A673 (cell line): ENCODE measurements around the gene PRSS21. TPM values are rescaled to one million over a fixed set of nuclear protein-coding genes. Genes with fewer than 3 reads are reported as not detected.
A peak's percentile ranks its signal among the peaks of the same experiment; 100 is the strongest.

ENCODE experiments used
- BruUV-seq: library from RNA; stranded (reverse); fragments of 400-500 nt; replicated peaks from 2 replicates; lab custom pipeline; 2021; lab: Mats Ljungman, UMichigan
- CTCF ChIA-PET: fragments of 300-600 bp; sonication (Branson Sonifier 250); formaldehyde crosslinking; loops from one replicate; lab custom pipeline; 2022; ENCODE audit warnings: antibody characterized with exemption; lab: Charles Lee
- POLR2A ChIA-PET: fragments of 300-600 bp; sonication (Branson Sonifier 250); formaldehyde crosslinking; loops from one replicate; lab custom pipeline; 2022; ENCODE audit warnings: antibody characterized with exemption; ENCODE audit not compliant: low non-redundant PET; lab: Charles Lee
- DNase-seq: peaks from one replicate; pipeline ENCODE4 v3.0.0-alpha.2; 2015; ENCODE audit warnings: low spot score
- H3K27ac ChIP-seq: fragments of 200-600 bp; sonication (generic); 2 replicates; pipeline ENCODE4 v1.5.1; 2016; ENCODE audit warnings: mixed run types, low read depth, mild to moderate bottlenecking, mixed read lengths, antibody characterized with exemption, low read length; ENCODE audit not compliant: poor library complexity, severe bottlenecking
- H3K27me3 ChIP-seq: fragments of 200-600 bp; sonication (generic); replicated peaks from 2 replicates; pipeline ENCODE4 v1.6.1; 2017; ENCODE audit warnings: mixed run types, low read depth, mild to moderate bottlenecking, mixed read lengths, antibody characterized with exemption, low read length; ENCODE audit not compliant: insufficient read depth, poor library complexity
- H3K36me3 ChIP-seq: fragments of 200-600 bp; sonication (generic); 2 replicates; pipeline ENCODE4 v1.6.1; 2016; ENCODE audit warnings: mixed run types, mild to moderate bottlenecking, mixed read lengths, antibody characterized with exemption, low read length; ENCODE audit not compliant: insufficient read depth, poor library complexity, severe bottlenecking
- H3K4me1 ChIP-seq: fragments of 200-600 bp; sonication (generic); 2 replicates; pipeline ENCODE4 v1.6.1; 2017; ENCODE audit warnings: mixed run types, mild to moderate bottlenecking, mixed read lengths, antibody characterized with exemption, low read length; ENCODE audit not compliant: insufficient read depth, poor library complexity, severe bottlenecking
- H3K4me3 ChIP-seq: fragments of 200-600 bp; sonication (generic); 2 replicates; pipeline ENCODE4 v1.5.1; 2016; ENCODE audit warnings: low read depth, mixed run types, mild to moderate bottlenecking, mixed read lengths, low read length; ENCODE audit not compliant: poor library complexity, severe bottlenecking
- H3K9me3 ChIP-seq: fragments of 200-600 bp; sonication (generic); 2 replicates; pipeline ENCODE4 v1.6.1; 2016; ENCODE audit warnings: mixed run types, low read depth, mild to moderate bottlenecking, mixed read lengths, antibody characterized with exemption, low read length; ENCODE audit not compliant: poor library complexity, severe bottlenecking
- CTCF ChIP-seq: fragments of 300-800, 200-600 bp; sonication (generic); conservative IDR thresholded peaks from 2 replicates; pipeline ENCODE4 v1.5.1; 2017; ENCODE audit warnings: low read depth, mild to moderate bottlenecking, antibody characterized with exemption, low read length, moderate library complexity, mixed read lengths
- EZH2 ChIP-seq: fragments of 200-600 bp; sonication (generic); IDR thresholded peaks from 2 replicates; pipeline ENCODE4 v1.6.1; 2017; ENCODE audit warnings: borderline replicate concordance, low read depth, mild to moderate bottlenecking, mixed read lengths, antibody characterized with exemption, low read length; ENCODE audit not compliant: poor library complexity, severe bottlenecking
- intact Hi-C: fragments of 100-400 bp; cut with micrococcal nuclease; formaldehyde crosslinking; loops from one replicate; pipeline ENCODE4 v1.10.0; 2022; ENCODE audit not compliant: unreplicated experiment
- total RNA-seq: library from RNA; stranded (reverse); gene quantifications from 2 replicates; pipeline ENCODE4 v1.2.3, GENCODE V29; 2021

PRSS21 gene
- total RNA-seq, 1 experiment from 2014 or later = not detected

- ChIA-PET POLR2A (no interaction called here), CTCF (no interaction called here)
- intact Hi-C loops = no loop called here
- Histone ChIP-seq H3K27me3 (no peaks in the 10 kb centered on the region), H3K9me3 (no peaks in the 10 kb centered on the region), H3K36me3 (peaks cover 44% of the 10 kb centered on the region), H3K4me1 (peaks cover 3% of the 10 kb centered on the region), H3K4me3 (peak overlapping the region; percentile 92), H3K27ac (no peak overlapping the region)
- no TSS peak for BruUV-seq
- no peak for DNase-seq
- TF ChIP-seq EZH2 = no peak
- TF ChIP-seq CTCF = no peak
Measured at GRCh38 chr16:2775131-2775716, 41.8 kb upstream of the PRSS21 start.

DNA sequence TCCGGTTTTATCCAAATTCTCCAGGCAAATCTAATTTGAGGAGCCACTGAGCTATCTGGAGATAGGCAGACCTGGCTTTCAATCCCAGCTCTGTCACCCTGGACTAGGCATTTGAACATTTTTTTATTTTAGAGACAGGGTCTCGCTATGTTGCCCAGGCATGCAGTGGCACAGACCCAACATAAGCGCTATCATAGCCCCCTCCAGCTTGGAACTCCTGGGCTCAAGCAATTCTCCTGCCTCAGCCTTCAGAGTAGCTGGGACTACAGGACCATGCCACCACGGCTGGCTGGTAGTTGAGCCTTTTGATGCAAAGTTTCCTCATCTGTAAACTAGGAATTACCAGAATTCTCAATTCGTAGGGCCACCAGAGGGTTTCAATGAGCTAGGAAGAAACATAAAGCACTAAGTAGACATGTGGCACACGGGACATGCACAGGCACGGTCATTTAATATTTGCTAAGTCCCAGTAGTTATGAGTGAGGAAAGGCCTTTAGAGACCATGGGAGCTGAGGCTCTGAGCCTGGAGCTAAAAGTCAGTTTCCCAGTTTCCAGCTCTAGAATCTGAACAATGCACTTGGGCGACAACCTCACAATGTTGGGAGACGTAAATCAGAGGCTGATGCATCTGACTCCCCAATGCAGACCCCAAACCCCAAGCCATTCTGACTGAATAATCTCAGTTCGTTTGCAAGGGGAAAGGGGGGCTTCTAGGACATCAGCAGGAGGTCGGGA is 41.1 kb upstream of the PRSS21 start:
- no peak for DNase-seq
- Histone ChIP-seq H3K9me3 (no peaks in the 10 kb centered on the region), H3K27ac (peak overlapping the region; percentile 80), H3K4me1 (peaks cover 3% of the 10 kb centered on the region), H3K4me3 (peak overlapping the region; percentile 92), H3K36me3 (peaks cover 37% of the 10 kb centered on the region), H3K27me3 (no peaks in the 10 kb centered on the region)
- ChIA-PET CTCF (no interaction called here), POLR2A (no interaction called here)
- intact Hi-C loops = no loop called here
- BruUV-seq = TSS peak; percentile 30
- TF ChIP-seq CTCF (no peak), EZH2 (no peak)

GRCh38 chr16:2776500-2777139 is 40.4 kb upstream of the PRSS21 start:
- no peaks in the 10 kb centered on the region for H3K9me3 ChIP-seq
- ChIA-PET POLR2A (interaction anchor here (0.6 kb wide), 1 partner anchor 24 kb away, joined by 3 read pairs; the partner anchor contains the start of gene SRRM2), CTCF (no interaction called here)
- peak overlapping the region; percentile 92 for H3K4me3 ChIP-seq
- H3K4me1 ChIP-seq = peaks cover 3% of the 10 kb centered on the region
- DNase-seq = no peak
- intact Hi-C loops = no loop called here
- H3K27me3 ChIP-seq = no peaks in the 10 kb centered on the region
- H3K36me3 ChIP-seq = peaks cover 30% of the 10 kb centered on the region
- BruUV-seq = no TSS peak
- peak overlapping the region; percentile 80 for H3K27ac ChIP-seq
- TF ChIP-seq EZH2 (no peak), CTCF (no peak)
